Left renal cortex interstitium (tissue), 4 donors: ENCODE results near the gene SNX9. TPM values are rescaled to one million over a fixed set of nuclear protein-coding genes. Genes with fewer than 3 reads are reported as not detected.
"Not testable (repeated sequence)": the region's sequence is repeated elsewhere in the genome, so short reads cannot be mapped to it uniquely, and the experiment has no call there.

Source experiments
- DNase-seq, 4 donors: peaks; one replicate each; pipeline ENCODE4 v3.0.0-alpha.2; 2013; ENCODE audit warnings: low read depth in 4 of 4, low spot score in 2 of 4, missing footprints in 1 of 4
- polyA plus RNA-seq, 4 donors: library from polyadenylated mRNA; unstranded; fragments of 120-200 nt; gene quantifications; one replicate each; pipeline ENCODE4 v1.2.1, GENCODE V29; 2013; ENCODE audit not compliant: insufficient read length in 4 of 4

Gene SNX9
- polyA plus RNA-seq, 4 donors = 40.3 to 45.3 (median 42.4) TPM

GRCh38 chr6:157830354-157831017 lies 7.4 kb downstream of the SNX9 start:
- DNase-seq = no peak

- no peak for DNase-seq
Measured at GRCh38 chr6:157831018-157831369, 7.9 kb downstream of the SNX9 start.

- no peak for DNase-seq
Measured at GRCh38 chr6:157831424-157832249, 8.6 kb downstream of the SNX9 start.

GRCh38 chr6:157832250-157832967 lies 9.4 kb downstream of the SNX9 start:
- DNase-seq = no peak

GRCh38 chr6:157834549-157834948 lies 11.5 kb downstream of the SNX9 start:
- no peak for DNase-seq

- no peak for DNase-seq
Measured at GRCh38 chr6:157838718-157839430, 15.8 kb downstream of the SNX9 start.

GRCh38 chr6:157839606-157840005 lies 16.6 kb downstream of the SNX9 start:
- DNase-seq = no peak

- no peak for DNase-seq
Measured at GRCh38 chr6:157840261-157840660, 17.2 kb downstream of the SNX9 start.

GRCh38 chr6:157840776-157841175 lies 17.7 kb downstream of the SNX9 start:
- DNase-seq = no peak

GRCh38 chr6:157841211-157841840 lies 18.3 kb downstream of the SNX9 start:
- DNase-seq = no peak

- no peak for DNase-seq
Measured at GRCh38 chr6:157842212-157842611, 19.2 kb downstream of the SNX9 start.

GRCh38 chr6:157844196-157844595 lies 21.1 kb downstream of the SNX9 start:
- DNase-seq = not testable (repeated sequence)

- no peak for DNase-seq
Measured at GRCh38 chr6:157845493-157846259, 22.6 kb downstream of the SNX9 start.

- no peak for DNase-seq
Measured at GRCh38 chr6:157847846-157848245, 24.8 kb downstream of the SNX9 start.

GRCh38 chr6:157848693-157849092 lies 25.6 kb downstream of the SNX9 start:
- DNase-seq = no peak

GRCh38 chr6:157849288-157850017 lies 26.4 kb downstream of the SNX9 start:
- no peak for DNase-seq

- no peak for DNase-seq
Measured at GRCh38 chr6:157850030-157850429, 27.0 kb downstream of the SNX9 start.

- no peak for DNase-seq
Measured at GRCh38 chr6:157853018-157853805, 30.2 kb downstream of the SNX9 start.
